Ecto neural progenitor cell (in vitro differentiated cells): ENCODE data around the gene NEURL2.
A peak's percentile ranks its signal among the peaks of the same experiment; 100 is the strongest.
"Not testable (repeated sequence)": the region's sequence is repeated elsewhere in the genome, so short reads cannot be mapped to it uniquely, and the experiment has no call there.

Experiments
- DNase-seq: peaks from one replicate; pipeline ENCODE4 v3.0.0-alpha.2; 2018; ENCODE audit warnings: low spot score

Gene NEURL2

DNA sequence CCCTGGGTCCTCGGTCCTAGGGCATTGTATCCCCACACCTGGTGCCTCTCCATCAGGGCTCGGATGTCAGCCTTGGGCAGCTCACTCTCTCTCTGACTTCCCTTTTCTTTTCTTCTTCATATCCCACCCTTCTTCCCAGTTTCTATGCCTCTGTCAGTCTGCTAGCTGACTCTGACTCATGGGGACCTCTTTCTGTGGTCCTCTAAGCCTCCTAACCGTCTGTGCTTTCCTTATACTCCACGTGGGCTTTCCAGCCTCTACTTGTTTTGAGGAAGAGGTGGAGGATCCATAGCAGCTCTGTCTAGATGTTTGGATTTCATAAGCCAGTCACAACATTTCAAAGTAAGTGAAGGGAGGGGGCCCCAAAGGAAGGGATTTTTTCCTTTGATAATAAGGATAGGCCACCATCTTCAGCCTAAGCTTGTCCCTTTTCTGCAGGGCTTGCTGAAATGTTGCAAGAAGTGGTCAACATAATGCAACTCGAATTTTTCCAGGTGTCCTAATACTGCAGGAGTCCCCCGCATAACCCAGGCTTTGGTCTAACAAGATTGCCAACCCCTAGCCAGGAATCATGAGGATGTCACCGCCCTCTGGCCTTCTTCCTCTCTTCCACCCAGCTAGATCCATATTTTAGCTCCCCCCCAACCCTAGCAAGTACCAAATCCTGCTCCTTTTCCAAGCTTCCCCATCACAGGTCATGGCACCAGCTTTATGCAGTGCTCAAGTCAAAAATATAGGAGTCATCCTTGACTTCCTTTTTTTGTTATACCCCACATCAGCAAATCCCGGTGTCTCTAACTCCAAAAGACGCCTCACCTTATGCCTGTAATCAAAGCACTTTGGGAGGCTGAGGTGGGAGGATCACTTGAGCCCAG, 29.7 kb upstream of the NEURL2 start:
- DNase-seq: no peak

DNA sequence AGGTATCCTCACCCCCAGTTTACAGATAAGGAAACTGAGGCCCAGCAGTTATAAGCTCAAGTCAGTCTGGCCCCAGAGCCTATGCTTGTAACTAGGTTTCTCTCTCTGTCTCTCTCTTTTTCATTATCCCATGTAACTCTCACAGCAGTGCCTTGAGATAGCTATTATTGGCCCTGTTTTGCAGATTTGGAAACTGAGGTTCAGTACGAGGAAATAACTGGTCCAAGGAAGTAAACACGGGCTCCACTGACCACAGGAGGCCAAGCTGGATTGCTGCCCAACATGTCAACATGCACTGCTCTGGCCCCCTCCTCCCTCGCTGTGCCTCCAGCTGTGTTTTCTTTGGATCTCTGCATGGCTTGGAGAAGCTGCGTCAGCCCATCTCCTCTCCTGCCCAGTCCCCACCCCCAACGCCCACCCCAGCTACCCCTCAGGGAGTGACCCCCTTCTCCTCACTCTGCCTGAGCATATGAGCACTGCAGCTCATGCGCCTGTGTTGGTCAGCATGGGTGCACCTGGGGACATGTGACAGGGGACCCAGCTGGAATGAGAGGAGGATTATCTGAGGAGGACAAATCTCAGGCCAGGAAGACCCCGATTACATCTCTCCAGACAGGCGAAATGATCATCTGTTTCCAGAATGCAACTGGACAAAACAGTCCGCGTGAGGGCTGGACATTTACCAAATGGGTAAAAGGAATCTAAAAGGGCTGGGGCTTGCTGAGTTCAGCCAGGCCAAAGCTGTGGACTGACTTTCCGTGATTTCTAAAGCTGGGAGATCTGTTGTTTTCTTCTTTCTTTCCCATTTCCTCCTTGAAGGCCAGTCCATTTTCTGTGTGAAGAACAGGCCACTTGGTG, 28.8 kb upstream of the NEURL2 start:
- DNase-seq: no peak

DNA sequence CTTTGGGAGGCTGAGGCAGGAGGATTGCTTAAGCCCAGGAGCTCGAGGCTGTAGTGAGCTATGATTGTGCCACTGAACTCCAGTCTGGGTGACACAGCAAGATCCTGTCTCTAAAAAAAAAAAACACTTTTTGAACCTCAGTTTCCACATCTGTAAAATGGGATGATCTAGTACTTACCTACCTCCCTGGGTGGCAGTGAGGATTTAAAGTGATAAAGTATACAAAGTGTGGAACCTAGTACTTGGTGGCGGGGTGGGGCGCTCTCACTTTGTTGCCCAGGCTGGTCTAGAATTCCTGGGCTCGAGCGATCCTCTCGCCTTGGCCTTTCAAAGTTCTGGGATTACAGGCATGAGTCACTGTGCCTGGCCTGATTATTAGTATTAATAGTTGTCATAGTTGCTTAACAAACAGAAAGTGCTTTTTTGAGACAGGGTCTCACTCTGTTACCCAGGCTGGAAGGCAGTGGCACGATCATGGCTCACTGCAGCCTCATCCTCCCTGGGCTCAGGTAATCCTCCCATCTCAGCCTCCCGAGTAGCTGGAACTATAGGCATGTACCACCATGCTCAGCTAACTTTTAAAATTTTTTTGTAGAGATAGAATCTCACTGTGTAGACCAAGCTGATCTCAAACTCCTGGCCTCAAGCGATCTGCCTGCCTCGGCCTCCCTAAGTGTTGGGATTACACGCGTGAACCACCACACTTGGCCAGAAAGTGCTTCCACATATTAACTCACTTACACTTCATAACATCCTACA, 27.9 kb upstream of the NEURL2 start:
- DNase-seq: no peak

DNA sequence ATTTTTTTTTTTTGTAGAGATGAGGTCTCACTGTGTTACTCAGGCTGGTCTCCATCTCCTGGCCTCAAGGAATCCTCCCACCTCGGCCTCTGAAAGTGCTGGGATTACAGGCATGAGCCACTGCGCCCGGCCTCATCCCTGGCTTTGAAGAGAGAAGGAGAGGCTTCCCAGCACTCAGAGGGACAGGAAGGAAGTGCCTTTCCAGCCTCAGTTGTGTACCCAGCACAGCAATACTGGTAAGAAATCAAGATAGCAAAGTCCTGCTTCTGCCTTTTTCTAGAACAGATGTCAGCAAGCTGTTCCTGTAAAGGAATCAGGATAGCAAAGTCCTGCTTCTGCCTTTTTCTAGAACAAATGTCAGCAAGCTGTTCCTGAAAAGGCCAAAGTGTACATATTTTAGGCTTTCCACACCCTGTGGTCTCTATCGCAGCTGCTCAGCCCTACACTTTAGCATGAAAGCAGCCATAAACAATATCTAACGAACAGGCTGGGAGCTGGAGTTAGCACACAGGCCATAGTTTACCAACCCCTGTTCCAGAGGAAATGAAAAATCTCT, 27.3 kb upstream of the NEURL2 start:
- DNase-seq: no peak

DNA sequence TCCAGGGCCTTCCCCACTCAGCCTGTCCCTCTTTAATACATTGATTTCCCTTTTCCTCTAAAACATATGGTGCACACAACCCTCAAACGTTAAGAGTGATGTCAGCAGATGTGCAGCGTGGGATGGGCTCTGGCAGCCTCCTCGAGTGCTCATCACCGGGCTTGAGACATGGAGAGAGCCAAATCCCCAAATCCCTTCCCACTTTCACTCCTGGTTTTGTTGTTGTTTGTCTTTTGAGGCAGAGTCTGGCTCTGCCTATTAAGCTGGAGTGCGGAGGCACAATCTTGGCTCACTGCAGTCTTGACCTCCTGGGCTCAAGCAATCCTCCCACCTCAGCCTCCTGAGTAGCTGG, 26.8 kb upstream of the NEURL2 start:
- no peak for DNase-seq

DNA sequence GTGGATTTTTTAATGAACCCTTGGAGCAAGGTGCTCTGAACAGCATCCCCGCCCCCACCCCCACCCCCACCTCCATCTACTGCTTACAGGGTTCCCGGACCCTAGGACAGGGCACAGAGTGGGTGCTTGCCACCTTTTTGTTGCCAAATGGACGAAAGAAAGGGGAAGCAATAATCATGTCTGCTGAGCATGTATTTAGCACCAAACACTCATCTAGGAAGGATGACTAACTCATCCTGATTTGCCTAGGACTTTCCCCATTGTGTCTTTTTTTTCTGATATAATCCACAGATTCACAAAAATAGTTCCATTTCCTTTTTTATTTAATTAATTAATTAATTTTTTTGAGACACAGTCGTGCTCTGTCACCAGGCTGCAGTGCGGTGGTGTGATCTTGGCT, 22.1 kb upstream of the NEURL2 start:
- DNase-seq: no peak

DNA sequence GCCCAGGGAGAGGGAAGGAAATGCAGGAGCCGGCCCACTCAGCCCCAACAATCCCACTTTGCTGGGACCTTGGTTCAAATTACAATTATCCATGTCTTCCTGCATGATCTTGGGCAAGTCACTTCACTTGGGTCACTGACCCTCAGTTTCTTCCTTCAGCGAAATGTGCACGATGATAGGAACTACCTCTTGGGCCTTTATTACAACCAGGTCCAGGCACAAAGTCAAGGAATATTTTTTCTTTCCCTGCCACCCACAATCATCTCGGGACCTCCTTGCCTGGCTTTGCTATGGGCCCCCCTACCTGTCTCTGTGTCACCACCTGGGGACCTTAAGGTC, 21.3 kb upstream of the NEURL2 start:
- no peak for DNase-seq

DNA sequence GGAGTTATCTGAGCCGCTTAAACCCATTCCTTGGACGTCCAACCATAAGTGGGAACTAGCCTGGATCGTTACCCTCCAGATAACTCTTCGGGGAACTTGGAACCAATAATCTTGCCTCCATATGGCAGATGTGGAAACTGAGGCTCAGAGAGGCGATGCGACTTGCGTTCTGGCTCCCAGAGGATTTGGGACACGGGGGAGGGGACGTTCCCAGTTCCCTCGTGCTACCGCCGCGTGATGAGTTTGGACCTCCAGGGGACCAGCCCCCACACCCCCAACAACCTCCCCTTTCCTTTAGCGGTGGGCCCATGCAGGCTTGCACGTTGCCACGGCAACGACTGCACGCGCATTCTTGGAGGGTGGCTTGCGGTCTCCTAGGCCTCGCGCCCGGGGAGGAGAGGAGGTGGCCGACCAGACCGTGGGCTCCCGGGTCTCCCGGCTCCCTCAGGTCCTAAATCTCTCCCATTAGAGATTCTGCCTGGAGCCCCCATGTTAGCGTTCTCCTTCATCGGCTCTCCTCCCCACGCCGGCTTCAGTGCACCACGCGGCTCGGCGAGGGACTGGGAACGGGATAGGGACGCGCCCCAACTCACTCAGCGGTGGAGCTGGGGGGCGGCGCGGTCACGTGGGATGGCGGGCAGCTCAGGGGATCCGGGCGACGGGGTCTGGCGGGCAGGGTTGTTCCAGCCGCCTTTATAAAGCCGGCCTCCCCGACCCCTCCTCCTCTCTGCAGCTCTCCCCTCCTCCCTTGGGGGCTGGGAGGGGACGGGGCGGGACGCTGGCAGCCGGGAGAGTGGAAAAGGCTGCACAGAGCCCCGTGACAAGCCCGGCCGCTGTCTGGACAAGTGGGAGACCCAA, 20.7 kb upstream of the NEURL2 start, which contains the start of gene PLTP:
TSS of gene PLTP (minus strand) at position 670 of the 858 bp plus-strand sequence. CDS start 703 bp downstream, outside the sequence.
- DNase-seq: peak; percentile 91

DNA sequence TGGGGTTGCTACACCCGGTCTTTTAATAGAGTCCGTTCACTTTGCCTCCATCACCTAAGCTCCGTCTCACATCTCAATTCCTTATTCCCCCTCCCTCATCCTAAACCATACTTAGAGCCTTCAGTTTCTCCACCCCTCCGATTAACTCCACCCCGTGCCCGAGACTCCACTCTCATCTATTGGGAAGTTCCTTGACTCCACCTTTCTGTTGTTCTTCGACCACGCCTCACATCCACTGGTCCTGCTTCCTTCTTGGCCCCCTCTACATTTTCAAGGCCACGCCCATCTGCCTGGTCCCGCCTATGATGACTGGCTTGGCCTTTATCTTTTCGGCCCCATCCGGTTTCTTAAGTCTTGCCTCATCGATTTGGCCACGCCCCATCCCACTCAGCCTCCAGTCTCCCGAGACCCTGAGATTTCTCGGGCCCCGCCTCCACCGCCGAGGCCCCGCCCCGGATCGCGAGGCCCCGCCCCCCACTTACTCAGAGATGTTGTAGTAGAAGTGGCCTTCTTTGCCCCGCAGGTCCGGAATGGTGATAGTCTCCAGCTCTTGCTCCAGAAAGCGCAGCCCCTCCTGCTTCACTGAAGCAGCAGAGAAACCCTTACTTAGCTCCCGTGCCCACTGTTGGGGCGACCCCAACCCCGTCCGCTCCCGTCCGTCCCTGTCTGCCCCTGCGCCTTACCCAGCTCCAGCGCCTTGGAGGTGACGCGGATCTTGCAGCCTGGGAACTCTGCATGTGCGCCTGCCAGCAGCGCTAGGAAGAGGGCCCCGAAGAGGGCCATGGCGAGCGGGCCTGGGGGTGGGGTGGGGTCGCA, 19.9 kb upstream of the NEURL2 start:
- DNase-seq: peak; percentile 99

DNA sequence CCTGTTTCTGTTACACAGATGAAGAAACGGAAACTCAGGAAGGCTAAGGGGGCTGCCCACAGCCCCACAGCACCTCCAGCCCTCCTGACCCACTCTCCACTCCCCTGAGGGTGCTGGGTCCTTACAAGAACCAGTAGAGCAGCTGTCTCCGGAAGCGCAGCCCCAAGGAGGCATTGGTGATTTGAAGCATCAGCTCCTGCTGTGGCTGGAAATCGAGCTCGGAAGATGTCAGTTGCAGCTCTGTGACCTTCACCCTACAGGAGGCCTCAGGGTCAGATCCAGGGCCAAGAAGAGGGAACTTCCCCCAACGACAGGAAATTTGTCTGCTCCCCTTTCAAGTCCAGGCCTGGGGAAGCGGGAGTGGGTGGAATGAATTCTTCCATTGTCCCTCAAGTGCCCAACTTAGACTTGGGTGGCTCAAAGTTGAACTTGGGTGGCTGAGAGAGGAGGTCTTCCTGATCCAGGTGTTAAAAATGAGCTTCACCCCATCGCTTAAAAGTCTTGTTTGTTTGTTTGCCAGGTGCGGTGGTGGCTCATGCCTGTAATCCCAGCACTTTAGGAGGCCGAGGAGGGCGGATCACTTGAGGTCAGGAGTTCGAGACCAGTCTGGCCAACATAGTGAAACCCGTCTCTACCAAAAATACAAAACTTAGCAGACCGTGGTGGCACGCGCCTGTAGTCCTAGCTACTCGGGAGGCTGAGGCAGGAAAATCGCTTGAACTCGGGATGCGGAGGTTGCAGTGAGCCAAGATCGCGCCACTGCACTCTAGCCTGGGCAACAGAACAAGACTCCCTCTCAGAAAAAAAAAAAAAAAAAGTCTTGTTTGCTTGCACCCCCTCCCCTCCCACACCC, 19.0 kb upstream of the NEURL2 start:
- no peak for DNase-seq

DNA sequence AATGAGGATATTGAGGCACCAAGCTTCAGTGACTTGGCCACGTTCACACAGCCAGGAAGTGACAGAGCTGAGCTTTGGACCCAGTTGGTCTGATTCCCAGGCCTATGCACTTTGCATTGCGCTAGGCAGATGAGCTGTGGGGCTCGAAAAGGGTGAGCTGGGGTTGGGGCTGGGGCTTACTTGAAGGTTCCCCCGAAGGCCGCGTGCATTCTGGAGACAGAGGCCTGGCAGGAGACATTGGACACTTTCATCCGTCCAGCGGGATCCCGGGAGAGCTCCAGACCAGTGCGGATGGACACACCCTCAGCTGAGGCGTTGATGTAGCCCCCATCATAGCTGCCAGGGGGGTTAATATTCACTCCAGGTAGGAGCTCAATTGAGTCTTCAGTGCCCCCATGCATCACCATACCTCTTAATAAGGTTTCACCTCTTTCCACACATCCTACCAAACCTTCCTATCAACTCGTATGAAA, 18.4 kb upstream of the NEURL2 start:
- no peak for DNase-seq

DNA sequence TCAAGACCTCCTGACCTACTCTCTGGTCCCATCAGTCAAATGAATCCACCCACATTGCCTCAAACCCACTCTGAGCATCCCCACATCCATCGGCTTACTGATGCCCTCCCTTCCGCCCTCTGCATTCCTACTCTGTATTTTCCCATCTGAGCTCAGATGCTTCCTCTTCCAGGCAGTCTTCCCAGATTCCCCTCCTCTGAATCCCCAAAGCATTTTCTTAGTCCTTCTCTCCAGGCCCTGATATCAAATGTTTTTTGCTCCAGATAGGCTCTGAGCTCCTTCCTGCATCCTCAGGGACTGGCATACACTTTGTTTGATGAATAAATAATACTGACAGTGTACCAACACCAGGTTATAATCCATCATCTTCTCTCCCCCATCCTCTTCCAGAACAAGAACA, 17.1 kb upstream of the NEURL2 start:
- no peak for DNase-seq

DNA sequence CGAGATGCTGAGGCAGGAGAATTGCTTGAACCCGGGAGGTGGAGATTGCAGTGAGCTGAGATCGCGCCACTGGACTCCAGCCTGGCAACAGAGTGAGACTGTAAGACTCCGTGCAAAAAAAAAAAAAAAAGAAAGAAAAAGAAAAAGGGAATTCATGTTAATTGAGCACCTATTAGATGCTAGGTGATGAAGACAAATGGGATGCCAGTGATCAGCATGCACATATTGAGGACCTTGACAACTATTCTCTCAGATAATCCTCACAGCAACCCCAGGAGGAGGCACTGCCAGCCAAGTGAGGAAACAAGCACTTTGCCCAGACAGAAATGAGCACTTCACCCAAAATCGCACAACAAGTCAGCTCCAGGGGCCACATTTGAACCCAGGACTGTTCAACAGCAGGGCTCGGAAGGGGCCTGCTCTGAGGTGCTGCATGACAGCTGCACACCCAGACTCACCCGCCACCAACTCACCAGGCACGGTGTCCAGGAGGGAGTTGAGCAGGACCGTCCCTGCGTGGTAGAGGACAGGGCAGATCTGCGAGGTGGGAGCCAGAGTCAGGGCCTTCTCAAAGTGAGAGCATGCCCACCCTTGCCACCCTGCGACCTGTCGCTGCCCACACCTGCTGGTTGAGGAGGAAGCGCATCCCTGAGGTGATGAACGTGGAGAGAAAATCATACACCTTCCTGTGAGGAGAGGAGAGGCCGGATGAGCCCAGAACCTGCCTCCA, 16.4 kb upstream of the NEURL2 start:
- no peak for DNase-seq

DNA sequence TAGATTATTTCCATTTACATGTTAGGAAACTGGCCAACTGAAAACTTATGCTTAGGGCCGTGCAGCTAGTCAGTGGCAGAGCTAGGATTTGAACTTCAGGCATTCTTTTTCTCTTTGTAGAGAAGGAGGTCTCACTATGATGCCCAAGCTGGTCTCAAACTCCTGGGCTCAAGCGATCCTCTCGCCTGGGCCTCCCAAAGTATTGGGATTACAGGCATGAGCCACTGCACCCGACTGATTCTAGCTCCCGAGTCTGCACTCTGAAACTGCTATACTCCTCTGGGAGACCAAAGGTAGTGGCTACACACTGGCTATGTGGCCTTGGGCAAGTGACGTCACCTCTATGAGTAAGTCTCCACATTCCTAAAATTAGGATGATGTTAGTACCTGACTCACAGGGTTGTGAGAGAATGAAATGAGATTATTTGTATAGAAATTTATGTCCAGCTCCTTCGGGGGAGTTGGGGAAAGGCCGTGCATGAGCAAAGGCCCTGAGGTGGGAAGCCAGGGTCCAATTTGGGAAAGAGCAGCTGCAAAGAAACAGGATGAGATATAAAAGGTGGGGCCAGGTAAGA, 14.6 kb upstream of the NEURL2 start:
- DNase-seq: no peak

DNA sequence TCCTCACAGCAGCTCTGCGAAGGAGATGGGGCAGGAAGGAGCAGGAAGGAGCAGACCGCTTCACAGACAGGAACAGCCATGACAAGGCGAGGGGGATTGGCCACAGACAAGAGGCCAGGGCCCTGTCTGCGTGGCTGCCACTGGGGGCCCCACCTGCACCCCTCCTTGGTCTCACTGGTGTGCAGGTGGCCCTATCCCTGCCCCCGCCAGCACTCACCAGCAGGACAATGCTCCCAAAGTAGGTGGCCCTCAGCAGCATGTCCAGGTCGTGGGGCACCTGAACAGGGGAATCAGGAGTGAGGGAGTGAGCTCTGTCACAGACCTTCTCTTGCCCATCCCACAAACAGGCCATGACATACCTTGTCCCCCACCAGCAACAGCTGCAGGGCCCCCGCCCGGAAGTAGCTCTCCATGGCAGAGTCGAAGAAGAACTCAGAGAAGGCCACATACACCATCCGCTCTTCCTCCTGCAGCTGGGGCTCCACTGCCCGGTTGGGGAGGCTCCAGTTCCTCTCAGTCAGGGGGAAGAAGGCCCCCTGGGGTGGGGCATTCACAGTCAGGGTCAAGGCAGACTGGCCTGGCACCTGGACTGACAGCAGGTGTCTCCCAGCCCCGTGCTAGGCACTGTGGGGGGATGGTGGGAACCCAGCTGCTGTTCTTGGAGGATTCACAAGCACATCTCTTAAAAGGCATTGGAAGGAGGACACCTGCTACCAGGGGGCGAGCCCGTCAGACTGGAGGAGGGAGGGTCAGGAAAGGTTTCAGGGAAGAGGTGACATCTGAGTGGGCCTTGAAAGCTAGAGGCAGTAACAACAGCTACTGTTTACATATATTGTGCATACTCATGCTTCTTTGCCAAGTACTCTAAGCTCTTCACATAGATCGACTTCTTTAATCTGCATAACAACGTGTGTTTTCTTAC, 13.8 kb upstream of the NEURL2 start:
- DNase-seq: no peak

DNA sequence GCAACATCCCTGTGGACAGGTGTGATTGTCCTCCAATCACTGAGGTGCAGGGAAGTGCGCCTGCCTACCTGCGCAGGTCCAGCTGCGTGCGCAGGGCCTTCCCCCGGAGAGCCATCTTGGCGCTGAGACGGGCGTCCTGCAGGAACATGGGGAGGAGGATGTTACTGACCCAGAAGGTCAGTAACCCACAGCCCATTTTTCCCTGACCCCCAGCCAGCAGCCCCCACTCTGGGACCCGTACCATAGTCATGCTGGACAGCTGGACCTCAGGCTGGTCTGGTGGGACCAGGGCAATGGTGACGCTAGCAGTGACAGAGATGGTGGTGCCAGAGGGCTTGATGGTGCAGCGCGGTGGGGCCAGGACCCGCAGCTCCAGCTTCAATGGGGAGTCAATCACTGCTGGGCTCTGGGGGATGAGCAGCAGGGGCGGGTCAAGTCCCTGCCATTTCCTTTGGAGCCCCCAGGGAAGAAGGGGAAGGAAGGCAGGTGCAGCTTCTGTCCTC, 11.2 kb upstream of the NEURL2 start:
- no peak for DNase-seq

DNA sequence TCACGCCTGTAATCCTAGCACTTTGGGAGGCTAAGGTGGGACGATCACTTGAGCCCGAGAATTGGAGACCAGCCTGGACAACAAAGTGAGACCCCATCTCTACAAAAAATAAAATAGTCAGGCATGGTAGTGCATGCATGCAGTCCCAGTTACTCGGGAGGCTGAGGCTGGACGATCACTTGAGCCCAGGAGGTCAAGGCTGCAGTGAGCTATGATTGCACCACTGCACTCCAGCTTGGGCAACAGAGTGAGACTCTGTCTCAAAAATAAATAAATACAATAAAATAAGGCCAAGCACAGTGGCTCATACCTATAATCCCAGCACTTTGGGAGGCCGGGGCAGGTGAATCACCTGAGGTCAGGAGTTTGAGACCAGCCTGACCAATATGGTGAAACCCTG, 10.3 kb upstream of the NEURL2 start:
- DNase-seq: not testable (repeated sequence)
